Stimulated activated effector memory CD8-positive, alpha-beta T cell treated with anti-CD3 and anti-CD28 coated beads, Interleukin-12 subunit alpha, Interleukin-12 subunit beta, amount 100 ng/mL, for 72 hours (primary cell): ENCODE measurements around the gene PITX3.
"Not testable (repeated sequence)": the region's sequence is repeated elsewhere in the genome, so short reads cannot be mapped to it uniquely, and the experiment has no call there.

Source experiments
- ATAC-seq: fragments of 150-1000 bp; cut with Tn5 transposase; 2 replicates; pipeline ENCODE4 v1.10.0; 2021
- DNase-seq, 2 donors: peaks; one replicate each; pipeline ENCODE4 v3.0.0; 2021 to 2022; ENCODE audit warnings: low spot score in 2 of 2
- H3K27ac Mint-ChIP-seq: one replicate; pipeline ENCODE4 v1.8.0; 2022; ENCODE audit warnings: mild to moderate bottlenecking, mixed read lengths
- H3K36me3 Mint-ChIP-seq: one replicate; pipeline ENCODE4 v1.8.0; 2022; ENCODE audit warnings: mild to moderate bottlenecking, mixed read lengths
- H3K4me1 Mint-ChIP-seq: one replicate; pipeline ENCODE4 v1.8.0; 2022; ENCODE audit warnings: mixed read lengths
- H3K4me3 Mint-ChIP-seq: one replicate; pipeline ENCODE4 v1.8.0; 2022; ENCODE audit warnings: mild to moderate bottlenecking, mixed read lengths
- H3K9me3 Mint-ChIP-seq: one replicate; pipeline ENCODE4 v1.8.0; 2022; ENCODE audit warnings: mixed read lengths

PITX3 gene

DNA sequence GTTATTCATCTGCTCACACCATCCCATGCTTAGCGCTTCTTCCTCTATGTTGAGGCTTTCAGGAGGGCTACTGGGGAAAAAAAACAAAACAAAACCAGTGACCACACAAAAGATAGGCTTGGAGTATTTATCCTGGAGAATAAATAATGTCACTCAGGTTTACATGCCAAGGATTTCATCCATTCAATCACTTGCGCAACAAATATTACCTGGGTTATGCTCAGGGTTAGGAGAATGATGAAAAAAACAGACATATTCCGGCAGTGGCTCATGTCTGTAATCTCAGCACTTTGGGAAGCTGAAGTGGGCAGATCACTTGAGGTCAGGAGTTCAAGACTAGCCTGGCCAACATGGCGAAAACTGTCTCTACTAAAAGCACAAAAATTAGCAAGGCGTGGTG, 18.5 kb downstream of the PITX3 start:
- H3K27ac Mint-ChIP-seq, result no peak overlapping the region
- H3K36me3 Mint-ChIP-seq, result no peaks in the 10 kb centered on the region
- H3K4me1 Mint-ChIP-seq, result peaks cover 16% of the 10 kb centered on the region
- H3K4me3 Mint-ChIP-seq, result no peak overlapping the region
- ATAC-seq, result no peak
- DNase-seq, result no peak
- no peaks in the 10 kb centered on the region for H3K9me3 Mint-ChIP-seq

DNA sequence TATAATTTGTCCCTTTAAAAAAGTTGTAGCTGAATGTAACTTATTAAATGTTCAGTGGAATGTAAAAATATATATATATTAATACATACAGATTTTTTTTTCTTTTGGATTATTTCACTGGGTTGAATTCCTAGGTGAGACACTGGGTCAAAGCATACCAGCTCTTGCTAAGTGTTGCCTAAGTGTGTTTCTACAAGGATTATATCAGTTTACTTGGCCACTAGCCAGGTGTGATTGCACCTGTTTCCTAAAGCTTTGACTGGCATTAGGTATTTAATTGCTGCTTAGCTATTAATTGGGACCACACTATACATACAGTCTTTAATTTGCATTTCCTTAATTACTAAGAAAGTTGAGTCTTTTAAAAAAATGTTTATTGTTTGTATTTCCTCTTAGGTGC, 20.7 kb downstream of the PITX3 start:
- DNase-seq, result no peak

DNA sequence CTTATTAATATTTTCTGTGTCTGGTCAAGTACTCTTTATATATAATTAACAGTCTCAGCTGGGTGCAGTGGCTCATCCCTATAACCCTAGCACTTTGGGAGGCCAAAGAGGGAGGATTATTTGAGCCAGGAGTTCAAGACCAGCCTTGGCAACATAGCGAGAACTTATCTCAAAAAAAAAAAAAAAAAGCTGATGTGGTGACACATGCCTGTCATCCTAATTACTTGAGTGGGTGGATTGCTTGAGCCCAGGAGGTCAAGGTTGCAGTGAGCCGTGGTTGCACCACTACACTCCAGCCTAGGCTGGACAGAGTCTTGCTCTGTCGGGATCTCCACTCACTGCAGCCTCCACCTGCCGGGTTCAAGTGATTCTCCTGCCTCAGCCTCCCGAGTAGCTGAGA, 21.9 kb downstream of the PITX3 start:
- Mint-ChIP-seq H3K27ac (no peak overlapping the region), H3K9me3 (no peaks in the 10 kb centered on the region), H3K4me3 (no peak overlapping the region), H3K4me1 (no peaks in the 10 kb centered on the region), H3K36me3 (no peaks in the 10 kb centered on the region)
- ATAC-seq (no peak), DNase-seq (no peak)

More for the DNA sequence above, 20.7 kb downstream of the PITX3 start:
- Mint-ChIP-seq H3K4me1 (peaks cover under 1% of the 10 kb centered on the region), H3K27ac (no peak overlapping the region), H3K36me3 (no peaks in the 10 kb centered on the region), H3K9me3 (no peaks in the 10 kb centered on the region), H3K4me3 (no peak overlapping the region)
- ATAC-seq, result no peak

DNA sequence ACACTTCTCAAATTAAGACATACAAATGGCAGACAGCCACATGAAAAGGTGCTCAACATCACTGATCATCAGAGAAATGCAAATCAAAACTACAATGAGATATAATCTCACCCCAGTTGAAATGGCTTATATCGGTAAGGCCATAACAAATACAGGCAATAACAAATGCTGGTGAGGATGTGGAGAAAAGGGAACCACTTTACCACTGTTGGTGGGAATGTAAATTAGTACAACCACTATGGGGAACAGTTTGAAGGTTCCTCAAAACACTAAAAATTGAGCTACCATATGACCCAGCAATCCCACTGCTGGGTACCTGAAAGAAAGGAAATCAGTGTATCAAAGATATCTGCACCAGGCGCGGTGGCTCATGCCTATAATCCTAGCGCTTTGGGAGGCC, 27.7 kb downstream of the PITX3 start:
- H3K9me3 Mint-ChIP-seq, ATAC-seq, H3K36me3 Mint-ChIP-seq, H3K4me3 Mint-ChIP-seq, H3K27ac Mint-ChIP-seq, DNase-seq, H3K4me1 Mint-ChIP-seq: not testable (repeated sequence)

DNA sequence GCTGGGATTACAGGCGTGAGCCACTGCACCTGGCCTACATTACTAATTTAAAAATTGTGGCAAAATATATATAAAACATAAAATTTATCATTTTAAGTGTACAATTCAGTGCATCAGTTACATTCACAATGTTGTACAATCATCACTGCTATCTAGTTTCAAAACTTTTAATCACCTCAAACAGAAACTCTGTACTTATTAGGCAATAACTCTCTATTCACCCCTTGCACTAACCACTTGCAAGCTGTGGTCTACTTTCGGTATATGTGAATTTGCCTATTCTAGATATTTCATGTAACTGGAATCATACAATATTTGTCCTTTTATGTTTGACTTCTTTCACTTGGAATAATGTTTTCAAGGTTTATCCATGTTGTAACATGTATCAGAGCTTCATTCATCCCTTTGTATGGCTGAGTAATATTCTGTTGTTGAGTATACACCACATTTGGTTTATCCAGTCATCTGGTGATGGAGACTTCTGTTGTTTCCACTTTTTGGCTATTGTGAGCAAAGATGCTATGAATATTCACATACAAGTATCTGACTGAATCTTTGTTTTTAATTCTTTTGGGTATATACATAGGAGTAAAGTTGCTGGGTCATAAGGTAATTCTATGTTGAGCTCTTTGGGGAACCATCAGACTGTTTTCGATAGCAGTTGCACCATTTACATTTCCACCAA, 29.6 kb downstream of the PITX3 start:
- ATAC-seq (peak; percentile 91), DNase-seq (no peak)
- Mint-ChIP-seq H3K9me3 (no peaks in the 10 kb centered on the region), H3K27ac (no peak overlapping the region), H3K4me3 (no peak overlapping the region), H3K36me3 (no peaks in the 10 kb centered on the region), H3K4me1 (no peaks in the 10 kb centered on the region)

DNA sequence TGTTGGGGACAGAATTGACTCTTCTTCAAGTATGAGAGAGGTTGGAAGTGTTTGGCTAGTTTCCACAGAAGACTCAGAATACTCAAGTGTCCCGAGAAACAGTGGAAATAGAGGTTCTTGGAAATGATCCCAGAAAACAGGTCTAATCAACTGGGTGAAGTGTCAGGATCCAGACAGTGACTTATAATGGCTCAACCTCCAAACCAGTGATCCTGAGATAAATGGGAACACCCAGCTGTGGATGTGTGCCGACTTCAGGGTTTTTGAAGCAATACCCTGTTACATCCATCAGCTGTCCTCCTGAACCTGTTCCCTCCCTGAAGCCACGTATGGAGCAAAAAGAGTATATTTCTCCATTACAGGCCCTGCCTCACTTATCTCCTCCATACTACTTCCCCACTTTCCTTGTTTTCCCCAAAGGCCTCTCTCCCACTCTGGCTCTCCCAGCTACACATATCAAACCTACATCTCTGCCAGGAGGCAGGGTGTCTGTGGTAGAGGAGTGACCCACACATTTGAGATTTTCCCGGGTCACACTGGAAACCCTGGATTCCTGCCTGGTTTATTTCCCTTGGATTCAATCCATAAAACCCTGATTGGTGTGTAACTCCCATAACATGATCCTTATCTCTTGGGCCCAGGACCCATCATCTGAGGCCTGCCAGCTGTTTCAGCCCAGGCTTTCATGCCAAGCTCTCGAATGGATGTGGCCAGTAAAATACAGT, 32.8 kb downstream of the PITX3 start:
- Mint-ChIP-seq H3K36me3 (no peaks in the 10 kb centered on the region), H3K4me1 (no peaks in the 10 kb centered on the region), H3K4me3 (no peak overlapping the region), H3K27ac (no peak overlapping the region), H3K9me3 (peaks cover 2% of the 10 kb centered on the region)
- DNase-seq (no peak), ATAC-seq (no peak)

DNA sequence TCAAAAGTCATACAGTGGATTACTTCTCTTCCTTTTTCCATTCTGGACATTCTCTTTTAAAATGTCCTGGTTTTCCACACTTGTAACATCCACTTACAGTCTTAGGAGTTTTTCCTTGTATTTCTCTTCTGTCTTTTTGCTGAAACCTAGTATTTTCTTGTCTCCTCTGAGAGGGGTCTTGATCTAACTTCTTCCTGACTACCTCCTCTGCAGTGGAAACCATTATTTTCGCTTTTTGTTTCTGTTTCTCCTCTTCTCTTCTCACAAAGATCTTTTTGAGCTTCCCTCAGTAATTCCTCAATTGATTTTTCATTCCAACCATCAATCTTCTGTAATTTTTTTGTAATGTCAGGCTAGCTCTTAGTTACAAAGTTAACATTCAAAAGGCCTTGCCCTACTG, 38.9 kb downstream of the PITX3 start:
- H3K36me3 Mint-ChIP-seq, result no peaks in the 10 kb centered on the region
- ATAC-seq, result no peak
- no peak for DNase-seq
- H3K4me1 Mint-ChIP-seq, result peaks cover 6% of the 10 kb centered on the region
- H3K4me3 Mint-ChIP-seq, result no peak overlapping the region
- peaks cover 2% of the 10 kb centered on the region for H3K9me3 Mint-ChIP-seq
- H3K27ac Mint-ChIP-seq, result peak overlapping the region; percentile 1

DNA sequence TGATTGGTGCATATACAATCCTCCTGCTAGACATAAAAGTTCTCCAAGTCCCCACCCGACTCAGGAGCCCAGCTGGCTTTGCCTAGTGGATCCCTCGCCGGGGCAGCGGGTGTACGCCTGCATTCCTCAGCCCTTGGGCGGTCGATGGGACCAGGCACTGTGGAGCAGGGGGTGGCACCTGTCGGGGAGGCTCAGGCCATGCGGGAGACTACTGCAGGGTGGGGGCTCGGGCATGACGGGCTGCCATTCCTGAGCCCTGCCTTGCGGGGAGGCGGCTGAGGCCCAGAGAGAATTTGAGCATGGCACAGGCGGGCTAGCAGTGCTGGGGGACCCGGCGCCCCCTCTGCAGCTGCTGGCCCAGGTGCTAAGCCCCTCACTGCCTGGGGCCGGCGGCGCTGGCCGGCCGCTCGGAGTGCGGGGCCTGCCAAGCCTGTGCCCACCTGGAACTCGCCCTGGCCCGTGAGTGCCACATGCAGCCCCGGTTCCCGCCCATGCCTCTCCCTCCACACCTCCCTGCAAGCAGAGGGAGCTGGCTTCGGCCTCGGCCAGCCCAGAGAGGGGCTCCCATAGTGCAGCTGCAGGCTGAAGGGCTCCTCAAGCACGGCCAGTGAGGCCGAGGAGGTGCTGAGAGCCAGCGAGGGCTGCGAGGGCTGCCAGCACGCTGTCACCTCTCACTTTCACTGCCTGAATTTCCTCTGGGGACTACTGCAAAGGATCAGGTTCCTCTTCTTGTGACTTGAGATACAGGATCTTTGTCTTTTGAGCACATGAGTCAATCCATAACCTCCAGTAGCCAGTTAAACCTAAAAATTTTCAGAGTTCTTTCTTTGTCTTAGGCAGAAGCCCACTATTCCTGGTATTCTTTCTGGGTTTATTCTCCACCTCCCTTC, 40.3 kb downstream of the PITX3 start:
- ATAC-seq, result no peak
- Mint-ChIP-seq H3K4me1 (peaks cover 13% of the 10 kb centered on the region), H3K27ac (no peak overlapping the region), H3K4me3 (no peak overlapping the region), H3K9me3 (peaks cover 2% of the 10 kb centered on the region), H3K36me3 (peaks cover under 1% of the 10 kb centered on the region)
- no peak for DNase-seq

DNA sequence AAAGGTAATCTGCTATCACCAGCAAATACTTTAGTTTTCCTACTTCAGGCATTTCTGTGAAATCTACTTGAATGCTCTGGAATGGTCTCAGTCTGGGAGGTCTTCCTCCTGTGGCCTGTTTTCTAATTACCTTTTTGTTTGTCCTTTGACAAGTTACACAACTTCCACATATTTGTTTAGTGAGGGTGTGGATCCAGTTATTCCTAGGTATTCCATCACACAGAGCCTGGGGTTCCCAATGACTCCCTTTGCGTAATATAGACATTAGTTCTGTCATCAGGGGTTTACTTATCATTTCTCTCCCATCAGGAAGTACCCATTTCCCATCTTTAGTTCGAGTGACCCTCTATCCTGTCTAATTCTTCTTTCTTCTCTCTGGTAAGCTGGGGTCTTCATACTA, 43.3 kb downstream of the PITX3 start:
- Mint-ChIP-seq H3K9me3 (no peaks in the 10 kb centered on the region), H3K27ac (no peak overlapping the region), H3K4me3 (no peak overlapping the region), H3K36me3 (peaks cover 6% of the 10 kb centered on the region), H3K4me1 (peaks cover 13% of the 10 kb centered on the region)
- DNase-seq, result no peak
- no peak for ATAC-seq

DNA sequence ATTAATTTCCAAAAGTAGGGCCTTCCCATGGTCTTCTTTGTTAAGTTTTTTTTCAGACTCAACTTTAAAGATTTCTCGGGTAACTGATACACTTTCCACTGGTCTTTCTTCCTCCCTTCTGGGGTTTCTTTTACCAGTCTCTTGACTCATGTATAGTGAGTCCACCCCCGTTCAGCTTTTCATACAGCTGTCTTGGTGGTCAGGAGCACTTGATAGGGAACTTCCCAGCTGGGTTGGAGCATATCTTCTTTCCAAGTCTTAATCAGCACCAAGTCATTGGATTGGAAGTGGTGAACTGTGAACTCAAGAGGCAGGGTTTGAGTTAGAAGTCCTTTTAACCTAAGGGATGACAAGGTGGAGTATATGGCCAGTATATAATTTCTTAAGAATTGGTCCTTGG, 44.4 kb downstream of the PITX3 start:
- ATAC-seq (peak; percentile 97), DNase-seq (no peak)
- H3K36me3 Mint-ChIP-seq, result peaks cover 6% of the 10 kb centered on the region
- H3K4me1 Mint-ChIP-seq, result peaks cover 8% of the 10 kb centered on the region
- no peak overlapping the region for H3K4me3 Mint-ChIP-seq
- no peak overlapping the region for H3K27ac Mint-ChIP-seq
- H3K9me3 Mint-ChIP-seq, result no peaks in the 10 kb centered on the region

DNA sequence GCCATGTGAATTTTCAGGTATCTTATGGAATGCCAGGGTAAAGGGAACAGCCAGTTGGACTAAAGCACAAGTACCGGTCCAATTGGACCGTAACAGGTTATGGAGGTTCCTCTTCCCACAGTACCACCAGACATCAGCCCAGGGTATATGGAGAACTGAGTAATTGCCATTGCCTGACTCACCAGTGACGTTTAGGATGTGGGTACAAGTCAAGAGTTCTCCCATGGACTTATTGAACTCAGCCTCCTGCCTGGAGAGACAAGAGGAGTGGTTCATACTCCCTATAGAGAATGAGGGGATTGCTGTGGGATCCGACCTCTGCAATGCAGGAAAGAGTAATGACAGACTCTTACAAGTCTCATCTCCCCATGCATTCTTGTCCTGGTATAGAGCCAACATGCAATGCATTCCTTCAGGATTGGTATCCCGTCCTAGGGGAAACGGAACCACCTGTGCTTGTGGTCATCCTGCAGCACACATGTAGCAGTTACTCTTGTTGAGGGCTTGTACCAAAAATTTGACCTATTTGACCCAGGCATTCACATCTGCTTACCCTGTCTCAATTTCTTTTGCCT, 45.9 kb downstream of the PITX3 start:
- no peak overlapping the region for H3K4me3 Mint-ChIP-seq
- ATAC-seq (no peak), DNase-seq (no peak)
- H3K27ac Mint-ChIP-seq, result no peak overlapping the region
- peaks cover 6% of the 10 kb centered on the region for H3K36me3 Mint-ChIP-seq
- peaks cover 8% of the 10 kb centered on the region for H3K4me1 Mint-ChIP-seq
- no peaks in the 10 kb centered on the region for H3K9me3 Mint-ChIP-seq

DNA sequence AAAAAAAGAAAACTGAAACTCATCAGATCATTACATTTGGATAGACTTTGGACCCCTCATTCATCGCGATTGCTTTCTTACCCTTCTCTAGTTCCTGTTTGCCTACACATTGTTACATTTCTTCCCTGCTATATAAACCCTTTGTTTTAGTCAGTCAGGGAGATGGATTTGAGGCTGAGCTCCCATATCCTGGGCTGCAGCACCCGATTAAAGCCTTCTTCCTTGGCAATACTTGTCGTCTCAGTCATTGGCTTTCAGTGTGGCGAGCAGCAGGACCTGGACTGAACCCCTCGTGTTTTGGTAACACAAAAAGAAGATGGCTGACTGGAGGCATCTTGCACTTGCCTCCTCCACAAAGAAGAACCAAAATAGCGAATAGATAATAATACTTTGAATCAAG, 49.4 kb downstream of the PITX3 start:
- ATAC-seq (no peak), DNase-seq (no peak)
- Mint-ChIP-seq H3K4me3 (no peak overlapping the region), H3K9me3 (no peaks in the 10 kb centered on the region), H3K27ac (no peak overlapping the region), H3K36me3 (peaks cover 6% of the 10 kb centered on the region), H3K4me1 (peaks cover 22% of the 10 kb centered on the region)

DNA sequence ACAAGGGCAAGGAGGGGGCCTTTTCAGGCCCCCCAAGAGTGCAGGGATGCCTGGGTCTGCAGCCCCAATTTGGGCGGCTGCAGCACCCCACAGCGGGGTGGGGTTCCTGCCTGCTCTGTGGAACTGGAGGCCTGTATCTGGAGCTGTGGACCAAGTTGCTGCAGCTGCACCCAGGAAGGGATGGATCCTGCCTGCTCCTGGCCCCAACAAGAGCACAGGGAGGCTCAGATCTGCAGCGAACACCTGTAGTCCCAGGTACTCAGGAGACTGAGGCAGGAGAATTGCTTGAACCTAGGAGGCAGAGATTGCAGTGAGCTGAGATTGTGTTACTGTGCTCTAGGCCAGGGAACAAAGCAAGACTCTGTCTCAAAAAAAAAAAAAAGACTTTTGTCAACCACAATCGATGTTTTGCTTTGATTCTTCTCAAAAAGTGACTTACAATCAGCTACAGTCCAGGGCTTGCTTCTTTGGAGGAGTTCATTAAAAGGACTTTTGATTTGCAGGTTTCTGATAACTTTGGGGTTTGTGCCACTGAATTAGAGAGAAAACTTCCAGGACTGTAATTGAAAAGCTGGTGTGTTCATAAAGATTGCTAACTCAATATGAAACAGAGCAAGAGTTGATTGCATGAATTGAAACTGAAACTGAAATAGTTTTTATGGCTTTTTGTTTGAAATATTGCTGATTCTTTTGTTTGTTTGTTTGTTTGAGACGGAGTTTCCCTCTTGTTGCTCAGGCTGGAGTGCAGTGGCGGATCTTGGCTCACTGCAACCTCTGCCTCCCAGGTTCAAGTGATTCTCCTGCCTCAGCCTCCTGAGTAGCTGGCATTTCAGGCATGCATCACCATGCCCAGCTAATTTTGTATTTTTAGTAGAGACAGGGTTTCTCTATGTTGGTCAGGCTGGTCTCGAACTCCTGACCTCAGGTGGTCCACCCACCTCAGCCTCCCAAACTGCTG, 52.1 kb downstream of the PITX3 start:
- H3K9me3 Mint-ChIP-seq, H3K36me3 Mint-ChIP-seq: not testable (repeated sequence)
- peaks cover 17% of the 10 kb centered on the region for H3K4me1 Mint-ChIP-seq
- peak overlapping the region; percentile 40 for H3K27ac Mint-ChIP-seq
- DNase-seq (peak in 1 of 2 donors; percentile 51), ATAC-seq (peak; percentile 89)
- peak overlapping the region; percentile 21 for H3K4me3 Mint-ChIP-seq

DNA sequence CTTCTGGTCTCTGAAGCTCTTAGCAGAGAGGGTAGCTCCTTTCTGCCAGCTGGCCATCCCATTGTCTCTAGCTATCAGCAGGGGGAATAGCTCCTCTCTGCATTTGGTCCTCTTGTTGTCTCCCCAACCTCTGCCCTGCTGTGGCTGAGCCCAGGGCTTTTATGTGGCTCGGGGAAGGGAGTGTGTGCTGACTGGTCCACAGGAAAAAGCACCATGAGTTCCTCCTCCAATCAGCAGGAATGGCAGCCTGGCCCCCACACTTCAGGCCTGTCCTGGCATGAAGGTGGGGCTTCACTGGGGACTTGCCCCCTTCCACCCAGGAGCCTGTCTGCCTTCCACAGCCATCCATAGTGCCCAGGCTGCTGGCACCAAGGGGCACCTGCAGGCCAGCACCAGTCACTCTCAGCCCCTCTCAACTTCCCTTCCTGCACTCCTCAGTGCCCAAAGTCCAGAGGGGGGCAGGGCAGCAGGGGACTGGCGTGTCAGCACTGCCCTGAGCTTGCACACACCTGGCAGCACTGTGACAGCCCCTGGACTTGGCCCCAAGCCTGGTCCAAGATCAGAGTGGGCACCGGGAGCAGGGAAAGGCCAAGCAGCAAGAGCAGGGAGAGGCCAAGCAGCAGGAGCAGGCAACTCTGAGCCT, 52.9 kb downstream of the PITX3 start:
- DNase-seq (no peak), ATAC-seq (no peak)
- H3K4me1 Mint-ChIP-seq, result peaks cover 17% of the 10 kb centered on the region
- H3K27ac Mint-ChIP-seq, result no peak overlapping the region
- H3K4me3 Mint-ChIP-seq, result no peak overlapping the region
- no peaks in the 10 kb centered on the region for H3K36me3 Mint-ChIP-seq
- no peaks in the 10 kb centered on the region for H3K9me3 Mint-ChIP-seq
